ENCODE measurements around the gene FKBP7. TPM values are rescaled to one million over a fixed set of nuclear protein-coding genes. Genes with fewer than 3 reads are reported as not detected.

The FKBP7 gene
- total and polyA plus RNA-seq, 2 of the 13 experiments (the other 11 are each of a cell fraction or from before 2014, with no cell fraction given): 12.4 to 14.8 TPM

- peak; percentile 55; the same call in 1 of the 2 replicates for TF ChIP-seq ZBTB25 (CRISPR knock-in tag; IDR thresholded peaks at IDR 0.05)
- peak; percentile 42; the same call in 1 of the 2 replicates for TF ChIP-seq RXRA (CRISPR knock-in tag; IDR thresholded peaks at IDR 0.05)
- peak; percentile 47; the same call in 1 of the 2 replicates for TF ChIP-seq HDAC1 (CRISPR knock-in tag; IDR thresholded peaks at IDR 0.05)
- peak; percentile 88 for TF ChIP-seq ZNF574 (CRISPR knock-in tag; IDR thresholded peaks at IDR 0.05)
- peak; percentile 74 for TF ChIP-seq ERF (CRISPR knock-in tag; IDR thresholded peaks at IDR 0.05)
- no peak for TF ChIP-seq NCOR1 (IDR thresholded peaks at IDR 0.05; ENCODE audit: borderline replicate concordance, low read length)
- TF ChIP-seq ARID4A (CRISPR knock-in tag; IDR thresholded peaks at IDR 0.05; ENCODE audit: borderline replicate concordance): peak; percentile 26; the same call in 1 of the 2 replicates
- 0 out of 2 replicates have a peak, but pooled peaks have one; percentile 39 for TF ChIP-seq ZBED4 (CRISPR knock-in tag; IDR thresholded peaks at IDR 0.05; ENCODE audit: borderline replicate concordance)
- peak; percentile 52; the same call in 1 of the 2 replicates for TF ChIP-seq GABPB1 (CRISPR knock-in tag; IDR thresholded peaks at IDR 0.05)
- TF ChIP-seq CREBL2 (CRISPR knock-in tag; IDR thresholded peaks at IDR 0.05; ENCODE audit: borderline replicate concordance): no peak
- TF ChIP-seq YEATS4 (CRISPR knock-in tag; IDR thresholded peaks at IDR 0.05; ENCODE audit: borderline replicate concordance): 0 out of 2 replicates have a peak, but pooled peaks have one; percentile 31
These were observed 63.8 kb downstream of the FKBP7 start (continued) for GRCh38 chr2:178414266-178415247.
